MCF 10A (cell line): ENCODE data around the gene SLC8A2. TPM values are rescaled to one million over a fixed set of nuclear protein-coding genes. Genes with fewer than 3 reads are reported as not detected.

ENCODE experiments used
- BruUV-seq: library from RNA; stranded (reverse); fragments of 400-500 nt; replicated peaks from 2 replicates; lab custom pipeline; 2021; lab: Mats Ljungman, UMichigan
- CTCF ChIA-PET: fragments of 300-600 bp; sonication (Branson Sonifier 250); formaldehyde crosslinking; extraction: SDS; loops from one replicate; lab custom pipeline; 2021; ENCODE audit warnings: antibody characterized with exemption, inconsistent platforms; lab: Yijun Ruan, JAX
- POLR2A ChIA-PET: fragments of 300-600, 350-650 bp; sonication (Branson Sonifier 250); formaldehyde crosslinking; extraction: SDS; loops from one replicate; lab custom pipeline; 2020; ENCODE audit warnings: antibody characterized with exemption, inconsistent platforms; lab: Yijun Ruan, JAX
- DNase-seq: peaks from one replicate; pipeline ENCODE4 v3.0.0-alpha.2; 2018; ENCODE audit not compliant: unreplicated experiment
- H3K27ac Mint-ChIP-seq: one replicate; pipeline ENCODE4 v1.8.0; 2022; ENCODE audit warnings: mild to moderate bottlenecking, low read depth, mixed read lengths; ENCODE audit not compliant: unreplicated experiment
- H3K27me3 Mint-ChIP-seq: one replicate; pipeline ENCODE4 v1.8.0; 2022; ENCODE audit warnings: mixed read lengths; ENCODE audit not compliant: insufficient read depth, unreplicated experiment
- H3K36me3 Mint-ChIP-seq: one replicate; pipeline ENCODE4 v1.8.0; 2022; ENCODE audit warnings: mild to moderate bottlenecking, moderate library complexity, mixed read lengths; ENCODE audit not compliant: insufficient read depth, unreplicated experiment
- H3K4me1 Mint-ChIP-seq: one replicate; pipeline ENCODE4 v1.8.0; 2022; ENCODE audit warnings: mixed read lengths; ENCODE audit not compliant: insufficient read depth, unreplicated experiment
- H3K4me3 Mint-ChIP-seq: one replicate; pipeline ENCODE4 v1.8.0; 2022; ENCODE audit warnings: mild to moderate bottlenecking, moderate library complexity, mixed read lengths; ENCODE audit not compliant: unreplicated experiment
- H3K9me3 Mint-ChIP-seq: one replicate; pipeline ENCODE4 v1.8.0; 2022; ENCODE audit warnings: mixed read lengths; ENCODE audit not compliant: unreplicated experiment
- CTCF ChIP-seq: fragments of 200-600 bp; IDR thresholded peaks from one replicate; pipeline ENCODE4 v1.8.0; 2022; ENCODE audit warnings: antibody characterized with exemption, mild to moderate bottlenecking; ENCODE audit not compliant: unreplicated experiment
- intact Hi-C: fragments of 100-400 bp; cut with micrococcal nuclease; formaldehyde crosslinking; loops from 2 replicates; pipeline ENCODE4 v1.14.1; 2022
- total RNA-seq: library from RNA; stranded (reverse); gene quantifications from 2 replicates; pipeline ENCODE4 v1.2.3, GENCODE V29; 2022

Gene SLC8A2
- total RNA-seq, 1 experiment from 2014 or later, result not detected

GRCh38 chr19:47508721-47509120 lies 37.0 kb upstream of the SLC8A2 start:
- Mint-ChIP-seq H3K36me3 (peaks cover 17% of the 10 kb centered on the region), H3K9me3 (no peaks in the 10 kb centered on the region), H3K27ac (no peak overlapping the region), H3K4me3 (no peak overlapping the region), H3K4me1 (peaks cover 39% of the 10 kb centered on the region), H3K27me3 (no peaks in the 10 kb centered on the region)
- intact Hi-C loops, result no loop called here
- BruUV-seq, result no TSS peak
- ChIA-PET CTCF (interaction anchor here (0.7 to 1.4 kb wide), 2 partner anchors 12 to 199 kb away, joined by 3 to 4 read pairs; no protein-coding TSS in a partner anchor), POLR2A (interaction anchor here (0.6 to 2.0 kb wide), 3 partner anchors 92 to 194 kb away, joined by 3 to 14 read pairs (median 6); no protein-coding TSS in a partner anchor)
- no peak for TF ChIP-seq CTCF
- DNase-seq, result no peak

- intact Hi-C loops, result no loop called here
- ChIA-PET POLR2A (interaction anchor here (0.6 kb wide), 2 partner anchors 180 to 195 kb away, joined by 3 to 4 read pairs; no protein-coding TSS in a partner anchor), CTCF (interaction anchor here (0.6 to 1.4 kb wide), 3 partner anchors 13 to 199 kb away, joined by 3 to 4 read pairs (median 3); no protein-coding TSS in a partner anchor)
- Mint-ChIP-seq H3K27ac (no peak overlapping the region), H3K9me3 (no peaks in the 10 kb centered on the region), H3K4me1 (peaks cover 34% of the 10 kb centered on the region), H3K4me3 (no peak overlapping the region), H3K36me3 (peaks cover 18% of the 10 kb centered on the region), H3K27me3 (no peaks in the 10 kb centered on the region)
- no peak for DNase-seq
- no TSS peak for BruUV-seq
- TF ChIP-seq CTCF, result no peak
Observed at GRCh38 chr19:47507924-47508553, 36.3 kb upstream of the SLC8A2 start.

GRCh38 chr19:47507012-47507411 lies 35.3 kb upstream of the SLC8A2 start:
- Mint-ChIP-seq H3K4me3 (no peak overlapping the region), H3K9me3 (no peaks in the 10 kb centered on the region), H3K27me3 (no peaks in the 10 kb centered on the region), H3K27ac (no peak overlapping the region), H3K36me3 (peaks cover 22% of the 10 kb centered on the region), H3K4me1 (peaks cover 23% of the 10 kb centered on the region)
- BruUV-seq, result no TSS peak
- TF ChIP-seq CTCF, result no peak
- CTCF ChIA-PET, result interaction anchor here (0.6 to 1.0 kb wide), 4 partner anchors 39 to 189 kb away, joined by 3 to 4 read pairs (median 3); no protein-coding TSS in a partner anchor
- DNase-seq, result no peak
- intact Hi-C loops, result no loop called here
- POLR2A ChIA-PET, result interaction anchor here (0.5 to 0.6 kb wide), 2 partner anchors 101 to 181 kb away, joined by 3 to 4 read pairs; no protein-coding TSS in a partner anchor

GRCh38 chr19:47506459-47506858 lies 34.8 kb upstream of the SLC8A2 start:
- H3K4me1 Mint-ChIP-seq, result peaks cover 18% of the 10 kb centered on the region

More at GRCh38 chr19:47506459-47506858, 34.8 kb upstream of the SLC8A2 start:
- no peak for DNase-seq
- no peak for TF ChIP-seq CTCF
- intact Hi-C loops, result no loop called here
- H3K9me3 Mint-ChIP-seq, result no peaks in the 10 kb centered on the region
- POLR2A ChIA-PET, result no interaction called here
- H3K36me3 Mint-ChIP-seq, result peaks cover 23% of the 10 kb centered on the region
- H3K27me3 Mint-ChIP-seq, result no peaks in the 10 kb centered on the region
- no peak overlapping the region for H3K27ac Mint-ChIP-seq
- CTCF ChIA-PET, result interaction anchor here (0.6 to 1.0 kb wide), 3 partner anchors 70 to 169 kb away, joined by 3 read pairs; no protein-coding TSS in a partner anchor
- no TSS peak for BruUV-seq
- H3K4me3 Mint-ChIP-seq, result no peak overlapping the region
